DOHH2 (cell line): ENCODE results near the gene SLC25A51.

ENCODE experiments used
- CTCF ChIP-seq: fragments of 200-600 bp; sonication (generic); IDR thresholded peaks from one replicate; pipeline ENCODE4 v1.5.1; 2014; ENCODE audit warnings: antibody characterized with exemption, mild to moderate bottlenecking, low read depth, low read length; ENCODE audit not compliant: poor library complexity, severe bottlenecking
- EZH2phosphoT487 ChIP-seq: fragments of 200-600 bp; sonication (generic); IDR thresholded peaks from 2 replicates; pipeline ENCODE4 v1.6.1; 2017; ENCODE audit warnings: borderline replicate concordance, mild to moderate bottlenecking, antibody characterized with exemption, low read length, moderate library complexity, mixed read lengths

DNA sequence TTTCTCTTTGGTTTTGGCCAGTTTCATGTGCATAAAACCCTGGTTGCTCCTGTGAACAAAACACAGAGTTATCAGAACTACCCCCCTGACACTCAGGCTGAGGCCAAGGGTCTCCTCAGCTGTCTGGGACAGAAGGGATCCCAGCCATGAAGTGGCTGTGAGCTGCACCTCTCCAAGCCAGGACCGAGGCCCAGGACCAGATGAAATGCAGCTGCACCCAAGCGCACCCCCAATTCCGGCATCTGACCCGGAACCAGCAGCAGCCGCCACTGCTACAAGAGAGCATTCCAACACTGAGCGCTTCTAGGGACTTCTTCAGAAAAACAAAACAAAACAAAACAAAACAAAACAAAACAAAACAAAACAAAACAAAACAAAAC, 16.0 kb upstream of the SLC25A51 start:
- TF ChIP-seq CTCF = no peak
- no peak for TF ChIP-seq EZH2phosphoT487
